Activated CD4-positive, alpha-beta T cell treated with anti-CD3 and anti-CD28 coated beads for 24 hours (primary cell): Measurements from ENCODE around the gene HIVEP3.
"Not testable (repeated sequence)": the region's sequence is repeated elsewhere in the genome, so short reads cannot be mapped to it uniquely, and the experiment has no call there.

Experiments used
- DNase-seq, 2 donors: peaks; one replicate each; pipeline ENCODE4 v3.0.0-alpha.2; 2020; ENCODE audit warnings: low read depth in 2 of 2

Gene HIVEP3

DNA sequence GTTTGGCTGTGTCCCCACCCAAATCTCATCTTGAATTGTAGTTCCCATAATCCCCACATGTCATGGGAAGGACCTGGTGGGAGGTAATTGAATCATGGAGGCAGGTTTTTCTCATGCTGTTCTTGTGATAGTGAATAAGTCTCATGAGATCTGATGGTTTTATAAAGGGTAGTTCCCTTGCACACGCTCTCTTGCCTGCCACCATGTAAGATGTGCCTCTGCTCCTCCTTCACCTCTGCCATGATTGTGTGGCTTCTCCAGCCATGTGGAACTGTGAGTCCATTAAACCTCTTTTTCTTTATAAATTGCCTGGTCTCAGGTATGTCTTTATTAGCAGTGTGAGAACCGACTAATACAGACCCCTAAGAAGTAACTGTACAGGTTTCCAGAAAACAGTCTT is 2.5 kb upstream of the HIVEP3 start:
- DNase-seq = not testable (repeated sequence)

DNA sequence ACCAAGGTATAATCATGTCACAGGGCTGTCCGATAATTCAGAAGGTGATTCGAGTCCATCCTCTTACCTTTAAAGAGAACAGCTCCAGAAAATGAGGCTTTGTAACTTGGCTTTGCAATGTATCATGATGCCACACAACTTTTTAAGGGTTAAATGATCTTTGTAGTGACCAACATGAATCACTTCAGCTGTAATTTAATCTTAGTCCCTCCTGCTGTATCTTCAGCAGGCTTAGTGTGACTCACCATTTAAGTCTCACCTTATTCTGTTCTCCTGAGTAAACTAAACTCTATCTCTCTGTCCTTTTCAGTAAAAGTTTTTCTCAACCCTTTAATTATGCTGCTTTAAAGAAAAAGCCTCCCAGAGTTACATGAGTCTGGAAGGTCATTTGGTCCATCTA is 1.9 kb upstream of the HIVEP3 start:
- no peak for DNase-seq

DNA sequence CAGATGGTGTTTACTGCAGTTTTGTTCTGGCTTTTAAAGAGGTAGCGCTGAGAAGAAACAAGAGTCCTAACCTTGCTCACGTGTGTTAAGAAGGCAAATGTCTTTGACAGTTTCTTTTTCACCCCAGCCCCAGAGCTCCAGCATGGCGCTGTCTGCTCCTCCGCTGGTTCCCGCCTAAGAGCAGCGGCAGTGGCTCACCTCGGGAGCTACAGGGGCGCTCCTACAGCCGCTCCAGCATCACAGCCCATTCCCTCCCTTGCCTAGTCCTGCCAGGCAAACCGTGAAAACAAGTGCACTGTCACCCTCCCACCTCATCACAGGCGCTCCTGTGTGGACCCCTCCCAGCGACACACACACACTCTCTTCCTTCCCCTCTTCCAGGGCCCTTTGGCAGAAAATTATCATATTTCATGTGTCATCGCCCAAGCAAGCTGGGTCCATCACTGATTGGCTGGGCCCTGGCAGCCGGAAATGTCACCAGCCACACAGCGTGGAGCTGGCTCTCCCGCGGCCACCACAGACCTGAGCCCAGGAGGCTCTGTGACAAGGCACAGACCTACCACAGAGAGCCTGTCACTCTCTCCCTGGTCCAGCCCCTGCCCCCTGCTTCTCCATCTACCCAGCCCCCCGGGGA is 1.2 kb upstream of the HIVEP3 start:
- peak; percentile 65 to 70 for DNase-seq

DNA sequence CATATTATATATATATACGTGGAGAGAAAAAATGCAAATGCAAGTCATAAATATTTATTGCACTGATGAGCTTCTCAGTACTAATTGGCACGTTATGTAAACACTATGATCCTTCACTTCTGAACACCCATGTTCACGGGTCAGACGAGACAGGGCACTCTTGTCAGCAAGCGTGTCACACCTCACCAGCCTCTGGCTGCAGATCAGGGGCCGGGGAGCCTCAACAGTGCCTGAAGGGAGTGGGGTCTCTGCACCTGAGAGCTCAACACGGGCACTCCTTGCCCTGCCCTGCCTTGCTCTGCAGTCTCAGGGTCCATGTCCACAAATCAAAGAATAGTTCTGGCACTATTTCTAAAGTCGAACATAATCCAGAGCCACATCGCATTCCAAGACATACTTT is 409 bp upstream of the HIVEP3 start:
- DNase-seq = no peak

DNA sequence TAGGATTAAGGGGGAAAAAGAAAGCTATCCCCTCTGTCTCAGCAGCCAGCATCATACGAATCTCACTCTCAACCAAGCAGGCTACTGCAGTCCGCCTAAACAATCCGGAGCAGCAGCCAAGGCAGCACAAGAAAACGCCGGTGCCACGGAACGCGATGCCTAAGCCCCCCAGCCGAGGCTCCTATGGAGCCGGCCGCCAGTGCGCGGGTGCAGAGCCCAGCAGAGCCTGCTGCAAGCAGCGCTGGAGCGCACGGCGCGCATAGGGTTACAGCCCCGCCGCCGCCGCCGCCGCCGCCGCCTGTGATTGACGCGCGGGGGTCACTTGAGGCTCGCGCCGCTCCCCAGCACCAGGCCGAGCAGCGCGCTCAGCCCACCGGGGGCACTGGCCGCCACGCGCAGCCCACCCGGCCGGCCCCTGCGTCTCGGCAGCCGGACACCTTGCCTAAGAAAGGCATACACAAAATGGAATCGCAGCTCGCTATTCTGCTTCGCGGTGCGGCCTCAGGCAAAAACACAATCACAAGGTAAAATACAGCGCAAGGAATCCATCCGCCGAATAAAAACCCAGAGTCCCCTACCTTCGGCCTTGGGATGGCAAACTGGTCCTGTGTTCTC is 780 bp downstream of the HIVEP3 start:
- peak in 1 of 2 donors; percentile 29 for DNase-seq

DNA sequence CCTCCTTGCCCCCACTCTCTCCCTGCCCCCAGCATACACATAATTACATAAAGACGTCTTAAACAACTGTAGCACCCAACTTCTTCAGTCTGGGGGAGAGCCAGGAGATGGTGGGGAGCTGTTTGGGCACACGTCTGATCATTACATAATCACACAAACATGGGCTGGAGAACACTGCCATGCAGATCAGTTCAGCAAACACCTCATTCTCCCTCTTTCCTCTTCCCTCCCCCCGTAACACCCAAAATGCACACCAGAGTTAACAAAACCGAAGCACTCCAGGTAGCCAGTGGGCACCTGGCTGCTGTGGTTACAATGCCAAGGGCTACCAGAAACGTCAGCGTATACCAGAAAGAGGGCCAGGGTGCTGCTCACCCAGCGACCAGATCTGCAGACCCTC is 1.6 kb downstream of the HIVEP3 start:
- no peak for DNase-seq

DNA sequence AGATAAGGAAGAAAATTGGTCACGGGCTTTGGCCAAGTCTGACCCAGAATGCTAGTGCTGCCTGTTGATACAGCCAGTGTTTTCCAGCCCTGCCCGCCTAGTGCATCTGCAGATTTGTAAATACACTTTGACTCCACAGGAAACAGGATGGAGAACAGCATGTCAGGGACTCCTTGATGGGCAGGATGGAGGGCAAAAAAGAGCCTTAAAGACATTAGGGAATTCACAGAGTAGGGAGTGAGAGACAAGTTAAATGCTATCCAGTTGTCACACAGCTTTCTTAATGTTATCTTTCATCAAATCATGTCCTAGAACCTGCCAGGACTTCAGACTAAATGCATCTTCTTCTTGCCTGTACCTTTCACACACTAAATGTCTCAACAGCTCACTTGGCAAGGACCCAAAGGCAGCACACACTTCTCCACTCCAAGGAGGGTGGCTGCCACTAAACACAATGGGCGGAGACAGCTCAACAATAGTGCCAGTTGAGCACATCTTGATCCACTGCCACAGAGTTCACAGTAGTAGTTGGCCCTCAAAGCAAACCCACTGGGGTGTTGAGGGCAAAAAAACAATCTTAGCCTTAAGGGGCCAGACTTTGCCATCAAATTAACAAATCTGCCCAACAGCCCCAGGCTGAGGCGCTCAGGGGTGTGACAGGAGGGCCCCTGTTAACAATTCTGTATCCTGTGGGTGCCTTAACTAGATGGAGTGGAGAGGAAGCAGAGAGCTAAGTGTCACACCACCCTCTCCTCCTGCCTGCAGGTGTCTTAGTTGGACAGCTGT is 2.7 kb downstream of the HIVEP3 start:
- no peak for DNase-seq

DNA sequence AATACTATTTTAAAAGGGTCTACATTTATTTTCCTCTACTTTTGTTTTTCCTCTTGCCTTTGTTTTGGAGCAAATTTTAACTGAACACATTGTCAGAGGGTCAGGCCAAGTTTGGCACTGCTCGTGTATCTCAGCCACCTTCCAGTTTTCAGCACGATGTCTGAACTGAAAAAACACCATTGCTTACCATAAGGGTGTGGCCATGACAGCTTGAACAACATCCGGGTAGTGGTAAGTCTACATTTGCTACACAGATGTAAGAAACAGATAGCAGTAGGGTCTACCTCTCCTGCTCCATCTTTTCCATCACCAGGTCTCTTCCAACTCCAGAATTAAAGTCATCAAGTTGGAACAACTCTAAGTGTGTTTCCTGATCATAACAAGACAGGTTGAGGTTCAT is 4.2 kb downstream of the HIVEP3 start:
- no peak for DNase-seq

DNA sequence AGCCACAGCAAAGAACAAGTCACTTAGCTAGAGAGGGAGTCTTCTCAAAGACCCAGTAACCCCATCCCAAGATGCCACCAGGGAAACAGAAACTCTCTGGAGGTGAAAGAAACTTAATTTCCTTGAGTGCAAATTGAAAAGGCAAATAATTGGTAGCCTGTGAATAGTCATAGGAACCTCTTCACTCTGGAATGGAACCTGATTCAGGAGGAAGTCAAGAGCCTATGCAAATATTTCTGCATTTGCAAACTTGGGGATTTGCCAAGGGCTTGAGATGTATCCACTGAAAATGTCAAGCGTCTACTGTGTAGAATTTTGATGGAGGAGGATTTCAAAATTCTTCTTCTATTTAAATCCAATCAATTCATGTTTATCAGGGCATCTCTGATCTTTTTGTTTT is 5.7 kb downstream of the HIVEP3 start:
- no peak for DNase-seq

DNA sequence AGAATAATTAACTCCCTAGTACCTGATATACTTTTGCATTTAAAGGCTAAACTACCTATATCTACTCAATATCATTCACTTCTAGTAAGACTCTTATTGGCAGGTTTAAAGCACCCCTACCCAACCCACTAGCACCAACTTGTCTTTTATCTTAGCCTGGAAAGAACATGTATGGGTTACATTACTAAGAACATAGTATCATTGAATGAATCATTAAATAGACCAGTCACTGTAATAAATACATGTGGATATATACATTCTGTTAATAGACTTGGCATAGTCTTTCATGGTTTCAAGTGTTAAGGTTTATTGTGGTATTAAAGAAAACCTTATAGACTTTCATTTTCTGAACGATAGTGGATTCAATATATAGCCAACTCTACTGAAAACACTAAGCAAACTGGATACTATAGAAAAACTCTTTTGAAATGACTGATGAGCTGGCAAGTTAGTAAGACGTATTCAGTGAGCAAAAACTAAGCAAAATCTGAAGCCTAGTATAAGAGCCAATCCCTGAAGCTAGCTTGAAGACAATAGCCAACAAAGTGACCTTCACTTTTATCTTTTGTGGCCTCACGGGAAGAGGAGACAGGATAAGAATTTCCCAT is 10.3 kb downstream of the HIVEP3 start:
- DNase-seq = no peak

DNA sequence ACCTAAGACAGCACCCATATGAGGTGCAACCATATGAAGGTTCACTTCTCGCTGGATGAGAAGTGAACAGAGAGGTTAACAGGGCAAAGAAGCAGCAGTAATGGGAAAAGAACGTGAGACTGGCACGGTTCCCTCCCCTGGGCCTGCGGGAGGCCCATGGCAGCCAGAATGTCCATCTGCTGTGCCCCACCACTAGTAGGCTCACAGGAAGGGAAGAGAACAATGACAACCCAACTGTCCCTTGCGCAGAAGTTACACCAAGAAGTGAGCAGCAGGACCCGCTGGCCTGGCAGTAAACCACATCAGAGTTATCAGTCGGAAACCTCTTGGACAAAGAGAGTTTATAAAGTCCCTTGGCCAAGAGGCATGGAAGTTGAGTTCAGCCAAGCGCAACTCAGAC is 11.3 kb downstream of the HIVEP3 start:
- DNase-seq = no peak

DNA sequence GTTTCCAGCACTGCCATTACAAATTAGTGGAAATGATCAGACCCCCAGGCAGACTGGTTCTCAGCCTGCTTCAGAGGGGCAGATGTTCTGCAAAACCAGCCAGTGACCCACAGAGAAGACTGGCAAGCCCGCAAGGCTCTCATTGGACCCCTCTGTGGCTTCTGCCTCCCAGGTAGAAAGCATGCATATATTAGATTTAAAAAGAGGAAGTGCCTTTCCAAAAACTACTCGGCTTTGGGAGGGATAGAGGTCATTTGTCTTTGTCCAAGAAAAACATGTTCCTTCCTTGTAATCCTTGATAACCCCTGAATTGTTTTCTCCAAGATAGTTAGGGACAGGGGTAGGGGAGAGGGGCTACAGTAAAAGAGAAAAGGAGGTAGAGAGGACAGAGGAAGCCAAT is 11.8 kb downstream of the HIVEP3 start:
- no peak for DNase-seq

DNA sequence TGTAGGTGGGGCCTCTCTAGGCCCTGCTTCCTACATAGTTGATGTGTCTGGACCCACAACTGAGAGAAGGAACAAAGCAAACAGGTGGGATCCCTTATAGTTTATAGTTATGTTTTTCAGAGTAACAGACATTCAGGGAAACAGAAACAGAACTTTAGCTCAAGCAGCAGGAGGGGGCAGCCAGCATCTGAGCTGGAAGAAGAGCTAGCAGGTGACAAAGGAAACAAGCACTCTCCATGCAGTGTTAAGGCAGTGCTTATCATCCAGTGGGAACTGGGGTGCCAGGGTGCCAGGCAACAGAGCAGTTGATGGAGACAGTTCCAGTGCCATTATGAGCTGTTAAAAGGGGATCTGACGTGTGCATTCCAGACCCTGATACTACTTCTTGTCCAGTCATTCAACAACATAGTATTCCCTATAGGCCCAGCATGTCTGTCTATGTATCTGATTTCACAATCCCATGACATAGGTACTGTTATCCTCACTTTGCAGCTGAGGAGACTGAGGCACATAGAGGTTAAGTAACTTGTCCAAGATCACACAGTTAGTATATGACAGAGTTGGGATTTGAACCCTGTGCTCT is 13.5 kb downstream of the HIVEP3 start:
- DNase-seq = no peak

DNA sequence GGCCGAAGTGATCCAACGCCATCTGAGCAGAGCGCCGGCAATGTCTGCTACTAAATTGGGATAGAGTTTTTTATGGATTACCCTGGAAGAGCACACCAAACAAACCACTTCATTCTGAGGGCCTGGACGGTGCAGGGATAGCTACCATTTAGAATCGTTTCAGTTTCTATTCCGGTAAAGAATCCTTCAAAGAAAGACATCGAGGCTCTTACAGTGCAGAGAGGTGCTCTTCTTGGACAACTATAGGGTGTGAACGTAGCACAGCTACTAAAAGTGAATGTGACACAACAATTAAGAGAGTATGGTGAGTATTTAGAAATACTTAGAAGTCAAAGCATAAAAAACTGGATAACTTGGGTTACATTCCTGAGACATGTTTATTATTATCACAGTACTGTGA is 16.1 kb downstream of the HIVEP3 start:
- no peak for DNase-seq

DNA sequence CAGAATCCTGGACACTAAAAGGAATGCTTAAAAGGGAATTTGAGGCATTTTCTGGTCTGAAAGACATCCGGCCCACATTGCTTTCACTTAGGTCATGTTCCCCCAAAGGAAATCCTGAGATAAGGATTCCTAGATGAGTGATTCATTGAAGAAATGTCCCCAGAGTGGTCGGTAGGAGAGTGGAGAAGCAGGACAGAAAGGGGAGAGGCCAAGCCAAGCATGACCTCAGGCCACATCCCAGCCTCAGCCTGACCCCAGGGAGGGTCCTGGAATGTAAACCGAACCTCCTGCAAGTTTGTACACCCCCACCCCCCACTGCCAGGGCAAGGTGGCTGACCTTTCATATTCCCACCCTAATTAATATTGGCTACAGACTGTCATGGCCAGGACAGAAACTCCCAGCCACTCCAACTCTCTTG is 16.6 kb downstream of the HIVEP3 start:
- DNase-seq = no peak

DNA sequence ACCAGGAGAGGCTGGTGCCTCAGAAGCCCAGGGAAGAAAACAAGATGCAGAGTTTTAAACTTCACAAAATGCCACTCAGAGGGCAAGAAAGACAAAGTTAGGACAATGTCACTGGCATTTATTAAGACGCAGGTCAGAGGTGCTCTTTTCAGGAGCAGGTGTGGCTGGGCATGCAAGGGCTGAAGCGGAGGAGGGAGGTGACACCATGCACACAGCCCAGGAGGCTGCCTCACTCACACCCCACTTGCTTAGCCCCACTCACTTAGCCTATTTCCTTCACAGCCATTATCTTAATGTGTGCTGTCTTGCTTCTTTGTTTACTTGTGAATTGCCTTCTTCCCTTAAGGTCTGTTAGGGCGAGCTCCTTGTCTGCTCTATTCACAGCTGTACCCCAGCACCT is 17.2 kb downstream of the HIVEP3 start:
- DNase-seq = no peak

DNA sequence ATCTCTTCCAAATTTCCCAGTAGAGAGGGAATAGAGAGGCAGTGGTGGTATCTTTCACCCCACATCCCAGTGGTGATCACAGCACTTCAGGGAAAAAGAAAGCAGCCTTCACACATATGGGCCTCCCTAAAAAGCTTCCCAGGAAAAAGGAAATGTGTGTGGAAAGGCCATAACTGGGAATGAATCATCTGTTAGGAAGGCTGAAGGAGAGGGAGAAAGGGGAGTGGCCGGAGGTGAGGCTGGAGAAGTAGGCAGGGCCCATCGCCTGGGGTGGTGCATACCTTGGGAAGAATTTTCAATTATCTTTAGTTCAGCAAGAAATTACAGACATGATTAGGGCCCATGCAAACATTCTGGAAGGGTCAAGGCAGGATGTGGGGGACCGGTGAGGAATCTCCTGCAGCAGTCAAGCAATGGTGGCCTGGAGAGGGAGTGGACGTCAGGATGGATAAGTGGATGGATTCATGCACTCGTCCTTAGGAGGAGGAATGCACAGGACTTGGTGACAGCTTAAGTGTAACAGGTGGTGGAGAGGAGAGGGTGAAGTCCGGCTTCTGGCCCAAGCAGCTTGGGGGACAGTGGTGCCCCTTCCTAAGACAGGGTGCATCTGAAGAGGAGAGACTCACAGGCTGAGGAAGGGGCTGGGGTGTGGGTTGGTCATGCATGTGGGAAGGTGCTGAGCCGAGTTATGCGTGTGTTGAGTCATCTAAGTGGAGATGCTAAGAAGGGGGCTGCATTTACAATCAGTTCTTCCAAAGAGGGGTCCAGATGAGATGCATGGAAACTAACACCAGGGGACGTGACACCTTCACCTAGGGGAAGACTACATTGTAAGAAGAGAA is 17.9 kb downstream of the HIVEP3 start:
- no peak for DNase-seq

DNA sequence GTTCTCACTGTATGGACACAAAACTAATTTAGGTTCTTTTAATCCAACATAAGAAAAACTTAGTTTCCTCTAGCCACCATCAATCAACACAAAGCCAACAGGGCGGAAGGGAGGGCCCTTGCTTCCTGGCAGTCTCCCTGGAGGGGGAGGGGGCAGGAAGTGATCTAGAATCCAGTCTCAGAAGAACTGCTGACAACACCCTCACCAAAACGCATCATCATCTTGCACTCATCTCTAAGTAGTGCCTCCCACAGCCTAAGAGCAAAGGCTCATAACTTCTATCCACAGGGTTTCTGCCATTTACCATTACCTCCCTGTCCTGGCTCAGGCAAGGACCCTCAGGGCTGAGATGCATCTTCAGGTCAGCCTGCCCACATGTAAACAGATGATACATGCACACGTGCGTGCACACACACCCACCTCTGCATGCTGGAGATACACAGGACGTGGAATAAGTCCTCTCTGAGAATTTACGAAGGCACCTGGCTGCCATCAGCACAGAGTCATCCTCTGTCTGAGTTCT is 20.5 kb downstream of the HIVEP3 start:
- peak; percentile 45 to 48 for DNase-seq

DNA sequence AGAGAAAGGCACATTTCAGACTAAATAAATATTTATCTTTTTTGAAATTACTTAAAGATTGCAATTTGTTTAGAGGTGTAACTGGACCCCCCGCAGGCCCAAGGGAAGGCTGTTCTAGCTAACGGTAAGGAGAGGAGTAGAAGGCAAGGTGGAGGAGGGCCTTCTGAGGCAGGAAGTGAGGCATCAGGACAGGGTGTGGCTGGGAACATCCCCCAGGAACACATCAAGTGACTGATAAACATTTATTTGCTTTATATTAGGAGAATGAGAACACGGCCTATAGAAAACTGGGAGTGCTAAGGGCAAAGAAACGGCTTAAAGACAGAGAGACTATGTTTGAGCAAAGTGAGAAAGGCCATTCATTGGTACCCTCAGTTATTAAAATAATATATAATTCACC is 23.2 kb downstream of the HIVEP3 start:
- DNase-seq = no peak

DNA sequence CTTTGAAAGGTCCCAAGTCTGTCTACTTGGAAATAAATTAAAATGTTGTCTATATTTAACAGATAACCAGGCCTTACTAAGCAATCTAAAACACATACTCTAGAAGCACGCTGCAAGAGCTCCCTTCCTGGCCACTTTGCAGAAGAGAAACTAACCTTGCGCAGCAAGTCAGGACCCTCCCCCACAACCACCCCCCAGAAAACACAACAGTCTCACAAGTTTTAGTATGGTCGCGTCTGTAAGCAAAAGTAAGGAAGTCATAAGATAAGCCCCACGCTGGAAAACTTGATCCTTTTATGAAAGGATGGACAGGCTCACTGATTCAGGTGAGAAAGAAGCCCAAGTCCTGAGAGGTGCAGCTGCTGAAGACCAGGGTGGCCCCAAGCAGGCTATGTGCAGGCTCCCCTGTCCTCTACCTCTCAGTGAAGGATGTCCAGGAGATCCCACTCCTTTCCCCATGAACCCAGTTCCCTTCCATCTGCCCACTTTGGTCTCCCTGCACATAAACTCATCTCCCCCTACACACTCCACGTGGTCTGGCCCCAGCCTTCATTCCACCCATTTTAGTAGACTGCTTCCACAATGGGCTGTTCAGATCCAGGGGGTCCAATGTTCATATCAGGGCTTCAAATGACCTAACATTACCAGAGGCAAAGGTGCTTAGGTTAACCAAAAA is 23.8 kb downstream of the HIVEP3 start:
- no peak for DNase-seq
